CD14-positive monocyte (primary cell): ENCODE measurements around the gene PAN3. TPM values are rescaled to one million over a fixed set of nuclear protein-coding genes. Genes with fewer than 3 reads are reported as not detected.

Experiments
- DNase-seq, 3 donors: peaks; one replicate each; pipeline ENCODE4 v3.0.0-alpha.2; 2011 to 2022
- H2AFZ ChIP-seq: 2 replicates; pipeline ENCODE4 v1.6.0; 2012; ENCODE audit warnings: mild to moderate bottlenecking, low read depth, low read length, inconsistent platforms; ENCODE audit not compliant: insufficient read depth, poor library complexity, severe bottlenecking
- H3K27ac ChIP-seq, 2 donors: 1 replicate in 1 of 2; 2 replicates in 1 of 2; pipeline ENCODE4 v1.5.1; 2012 to 2013; ENCODE audit warnings: low read length in 2 of 2, control low read depth in 1 of 2, inconsistent platforms in 1 of 2, low read depth in 1 of 2, mild to moderate bottlenecking in 1 of 2
- H3K27me3 ChIP-seq, 2 donors: one replicate each; pipeline versions ENCODE4 v1.6.0 to v1.6.1; 2011 to 2013; ENCODE audit warnings: low read length in 2 of 2; ENCODE audit not compliant: control insufficient read depth in 2 of 2, insufficient read depth in 2 of 2
- H3K36me3 ChIP-seq, 2 donors: replicated peaks in 1 of 2; 1 replicate in 1 of 2; 2 replicates in 1 of 2; pipeline versions ENCODE4 v1.5.1 to v1.6.1; 2012 to 2013; ENCODE audit warnings: low read length in 2 of 2, control low read depth in 1 of 2, inconsistent platforms in 1 of 2, mild to moderate bottlenecking in 1 of 2; ENCODE audit not compliant: insufficient read depth in 2 of 2, control insufficient read depth in 1 of 2
- H3K4me1 ChIP-seq, 2 donors: 1 replicate in 1 of 2; 2 replicates in 1 of 2; pipeline versions ENCODE4 v1.5.1 to v1.6.1; 2012 to 2013; ENCODE audit warnings: low read length in 2 of 2, control low read depth in 1 of 2, inconsistent platforms in 1 of 2, mild to moderate bottlenecking in 1 of 2, moderate library complexity in 1 of 2; ENCODE audit not compliant: insufficient read depth in 2 of 2, control insufficient read depth in 1 of 2
- H3K4me2 ChIP-seq: replicated peaks from 2 replicates; pipeline ENCODE3; 2012; ENCODE audit warnings: low read length, moderate library complexity, mild to moderate bottlenecking; ENCODE audit not compliant: poor library complexity, severe bottlenecking; ENCODE audit errors: extremely low read depth
- H3K4me3 ChIP-seq, 3 experiments: fragments of 200-600 bp in 1 of 3; sonication (generic) in 1 of 3; replicated peaks in 1 of 3; 1 replicate in 2 of 3; 2 replicates in 1 of 3; pipeline ENCODE4 v1.5.1; 2011 to 2013; ENCODE audit warnings: low read length in 3 of 3, mild to moderate bottlenecking in 3 of 3, control low read depth in 2 of 3, low read depth in 2 of 3, inconsistent platforms in 1 of 3, moderate library complexity in 1 of 3
- H3K79me2 ChIP-seq: 2 replicates; pipeline ENCODE4 v1.6.0; 2012; ENCODE audit warnings: mild to moderate bottlenecking, control low read depth, inconsistent platforms, low read length, moderate library complexity; ENCODE audit not compliant: insufficient read depth
- H3K9ac ChIP-seq: 2 replicates; pipeline ENCODE4 v1.6.0; 2017; ENCODE audit warnings: low read length, mild to moderate bottlenecking; ENCODE audit not compliant: insufficient read depth, poor library complexity, severe bottlenecking
- H3K9me3 ChIP-seq, 2 donors: replicated peaks in 1 of 2; 1 replicate in 1 of 2; 2 replicates in 1 of 2; pipeline versions ENCODE4 v1.5.1 to v1.6.1; 2012 to 2013; ENCODE audit warnings: low read length in 2 of 2, control low read depth in 1 of 2; ENCODE audit not compliant: control insufficient read depth in 1 of 2, insufficient read depth in 1 of 2
- H4K20me1 ChIP-seq: 2 replicates; pipeline ENCODE4 v1.6.0; 2012; ENCODE audit warnings: mild to moderate bottlenecking, low read length, control low read depth, moderate library complexity; ENCODE audit not compliant: insufficient read depth
- H3K27ac Mint-ChIP-seq, 7 donors: one replicate each; pipeline ENCODE4 v1.8.0; 2020; ENCODE audit warnings: mild to moderate bottlenecking in 7 of 7, mixed read lengths in 7 of 7, moderate library complexity in 6 of 7, inconsistent platforms in 2 of 7
- H3K27me3 Mint-ChIP-seq, 3 donors: one replicate each; pipeline ENCODE4 v1.8.0; 2021 to 2022; ENCODE audit warnings: low read depth in 3 of 3, mild to moderate bottlenecking in 3 of 3, mixed read lengths in 3 of 3, moderate library complexity in 3 of 3, inconsistent platforms in 1 of 3
- H3K36me3 Mint-ChIP-seq, 2 donors: one replicate each; pipeline ENCODE4 v1.8.0; 2020; ENCODE audit warnings: mixed read lengths in 2 of 2, inconsistent platforms in 1 of 2, mild to moderate bottlenecking in 1 of 2
- H3K4me1 Mint-ChIP-seq: one replicate; pipeline ENCODE4 v1.8.0; 2020; ENCODE audit warnings: mild to moderate bottlenecking, mixed read lengths
- H3K4me3 Mint-ChIP-seq, 2 donors: one replicate each; pipeline ENCODE4 v1.8.0; 2020; ENCODE audit warnings: mild to moderate bottlenecking in 2 of 2, mixed read lengths in 2 of 2, moderate library complexity in 1 of 2
- H3K9me3 Mint-ChIP-seq, 7 donors: one replicate each; pipeline ENCODE4 v1.8.0; 2020 to 2022; ENCODE audit warnings: mixed read lengths in 7 of 7, mild to moderate bottlenecking in 6 of 7, moderate library complexity in 6 of 7, inconsistent platforms in 2 of 7
- WGBS: methylation state at CpG from one replicate; pipeline ENCODE4 v1.1.5; 2013; ENCODE audit warnings: missing lambda C conversion rate; ENCODE audit not compliant: insufficient coverage; 5-methylcytosine and 5-hydroxymethylcytosine counted together
- intact Hi-C, 2 donors: fragments of 100-400 bp; cut with micrococcal nuclease; formaldehyde crosslinking; loops; one replicate each; pipeline versions ENCODE4 v1.15.0 to v1.15.1; 2023
- polyA plus RNA-seq, 3 donors: library from polyadenylated mRNA; depleted of rRNA in 1 of 3; unstranded in 2 of 3; stranded (reverse) in 1 of 3; fragments of 300-500 nt in 2 of 3; fragments of >200 nt in 1 of 3; fragmentation: Illumina TruSeq in 2 of 3; gene quantifications; 1 replicate in 2 of 3; 2 replicates in 1 of 3; pipeline ENCODE4 v1.2.3, GENCODE V29; 2012 to 2021
- TF ChIP-seq, protein P1 (sequence below): fragments of 200-600 bp; IDR thresholded peaks from one replicate; pipeline ENCODE4 v1.8.0; 2022; ENCODE audit warnings: antibody characterized with exemption, mild to moderate bottlenecking

PAN3 gene
- polyA plus RNA-seq, 3 donors: 3.0 to 27.9 (median 3.2) TPM

DNA sequence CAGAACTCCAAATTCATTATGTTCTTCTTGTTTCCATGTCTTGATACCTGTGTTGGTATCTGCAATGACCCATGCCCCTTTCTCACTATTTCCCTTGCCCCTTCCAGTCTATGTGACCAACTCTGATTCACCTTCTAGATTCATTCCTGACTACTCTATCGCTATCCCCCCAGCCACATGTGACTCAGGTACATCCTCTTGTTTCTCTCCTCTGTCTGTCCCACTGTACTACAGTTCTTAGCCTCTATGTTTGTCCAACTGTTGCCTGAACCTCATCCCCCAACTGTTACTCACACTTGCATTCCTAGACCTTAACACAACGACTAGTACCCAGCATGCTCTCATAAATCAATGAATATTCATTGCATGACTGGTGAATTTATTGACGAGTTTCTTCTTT is 27.9 kb upstream of the PAN3 start:
- H3K36me3 ChIP-seq: no peaks in the 10 kb centered on the region
- H3K4me3 ChIP-seq: no peak overlapping the region
- Mint-ChIP-seq H3K9me3 (peaks cover 0 to 3% (median 0%) of the 10 kb centered on the region in 7 donors), H3K4me1 (peaks cover 20% of the 10 kb centered on the region), H3K4me3 (no peak overlapping the region), H3K27me3 (peaks cover 0 to 5% (median 0%) of the 10 kb centered on the region in 3 donors), H3K27ac (no peak overlapping the region), H3K36me3 (no peaks in the 10 kb centered on the region)
- H3K9ac ChIP-seq: no peak overlapping the region
- no peaks in the 10 kb centered on the region for H3K79me2 ChIP-seq
- H3K4me1 ChIP-seq: peaks cover 18 to 23% of the 10 kb centered on the region in 2 donors
- no peaks in the 10 kb centered on the region for H3K27me3 ChIP-seq
- no peak for DNase-seq
- WGBS: 100% methylated on average over 1 of the region's 3 CpGs
- H3K4me2 ChIP-seq: no peak overlapping the region
- no peak overlapping the region for H3K27ac ChIP-seq
- H4K20me1 ChIP-seq: no peaks in the 10 kb centered on the region
- intact Hi-C loops: no loop called here
- no peak overlapping the region for H2AFZ ChIP-seq
- TF ChIP-seq, protein P1, sequence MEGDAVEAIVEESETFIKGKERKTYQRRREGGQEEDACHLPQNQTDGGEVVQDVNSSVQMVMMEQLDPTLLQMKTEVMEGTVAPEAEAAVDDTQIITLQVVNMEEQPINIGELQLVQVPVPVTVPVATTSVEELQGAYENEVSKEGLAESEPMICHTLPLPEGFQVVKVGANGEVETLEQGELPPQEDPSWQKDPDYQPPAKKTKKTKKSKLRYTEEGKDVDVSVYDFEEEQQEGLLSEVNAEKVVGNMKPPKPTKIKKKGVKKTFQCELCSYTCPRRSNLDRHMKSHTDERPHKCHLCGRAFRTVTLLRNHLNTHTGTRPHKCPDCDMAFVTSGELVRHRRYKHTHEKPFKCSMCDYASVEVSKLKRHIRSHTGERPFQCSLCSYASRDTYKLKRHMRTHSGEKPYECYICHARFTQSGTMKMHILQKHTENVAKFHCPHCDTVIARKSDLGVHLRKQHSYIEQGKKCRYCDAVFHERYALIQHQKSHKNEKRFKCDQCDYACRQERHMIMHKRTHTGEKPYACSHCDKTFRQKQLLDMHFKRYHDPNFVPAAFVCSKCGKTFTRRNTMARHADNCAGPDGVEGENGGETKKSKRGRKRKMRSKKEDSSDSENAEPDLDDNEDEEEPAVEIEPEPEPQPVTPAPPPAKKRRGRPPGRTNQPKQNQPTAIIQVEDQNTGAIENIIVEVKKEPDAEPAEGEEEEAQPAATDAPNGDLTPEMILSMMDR: no peak
- H3K9me3 ChIP-seq: no peaks in the 10 kb centered on the region

- Mint-ChIP-seq H3K9me3 (peaks cover 0 to 6% (median 0%) of the 10 kb centered on the region in 7 donors), H3K4me3 (no peak overlapping the region), H3K4me1 (peaks cover 9% of the 10 kb centered on the region), H3K36me3 (no peaks in the 10 kb centered on the region), H3K27ac (no peak overlapping the region), H3K27me3 (peaks cover 0 to 4% (median 2%) of the 10 kb centered on the region in 3 donors)
- no peaks in the 10 kb centered on the region for H3K79me2 ChIP-seq
- H3K27ac ChIP-seq: no peak overlapping the region
- no peaks in the 10 kb centered on the region for H3K9me3 ChIP-seq
- H3K4me1 ChIP-seq: no peaks in the 10 kb centered on the region
- TF ChIP-seq, protein P1: no peak
- H3K4me3 ChIP-seq: no peak overlapping the region
- no CpG with 5 or more reads among the region's 1 CpG for WGBS
- H3K27me3 ChIP-seq: no peaks in the 10 kb centered on the region
- no peak overlapping the region for H3K9ac ChIP-seq
- H4K20me1 ChIP-seq: no peaks in the 10 kb centered on the region
- no peak for DNase-seq
- H3K4me2 ChIP-seq: no peak overlapping the region
- intact Hi-C loops: no loop called here
- H2AFZ ChIP-seq: no peak overlapping the region
- H3K36me3 ChIP-seq: no peaks in the 10 kb centered on the region
Measured at GRCh38 chr13:28116736-28117135, 21.6 kb upstream of the PAN3 start.
